ENCODE data around the gene LSAMP.

Gene LSAMP

GRCh38 chr3:116444819-116445310 lies 422 bp downstream of the LSAMP start:
- no peak overlapping the region for H2AFZ ChIP-seq (ENCODE audit: low read depth, low read length)
- no peak for TF ChIP-seq EZH2 (IDR thresholded peaks at IDR 0.05; ENCODE audit: borderline replicate concordance, low read depth, low read length, severe bottlenecking)
- no peak for TF ChIP-seq CTCF (IDR thresholded peaks at IDR 0.05; ENCODE audit: borderline replicate concordance, extremely low read depth, low read length, poor library complexity, severe bottlenecking)
- no peaks in the 10 kb centered on the region for H3K9me3 ChIP-seq (ENCODE audit: insufficient read depth, low read length, severe bottlenecking)
- H3K79me2 ChIP-seq (ENCODE audit: insufficient read depth, low read length) = no peaks in the 10 kb centered on the region
- H3K27me3 ChIP-seq (ENCODE audit: insufficient read depth, low read length, poor library complexity) = no peaks in the 10 kb centered on the region
- no peak overlapping the region for H3K9ac ChIP-seq (ENCODE audit: low read depth, low read length)
- DNase-seq = no peak
- no peaks in the 10 kb centered on the region for H3K36me3 ChIP-seq (ENCODE audit: insufficient read depth, low read length)
- H3K27ac ChIP-seq (ENCODE audit: low read length) = no peak overlapping the region
- no peaks in the 10 kb centered on the region for H3K4me1 ChIP-seq (ENCODE audit: insufficient read depth, low read length)
- ATAC-seq (ENCODE audit: insufficient read depth, low read depth) = no peak
- no peak overlapping the region for H3K4me3 ChIP-seq (ENCODE audit: low read depth in 1 of 2, low read length in 2 of 2)
- no peaks in the 10 kb centered on the region for H4K20me1 ChIP-seq (ENCODE audit: insufficient read depth, low read length)
- H3K4me2 ChIP-seq (ENCODE audit: insufficient read depth, low read length) = no peak overlapping the region

- TF ChIP-seq EZH2 (IDR thresholded peaks at IDR 0.05; ENCODE audit: borderline replicate concordance, low read depth, low read length, severe bottlenecking) (no peak), CTCF (IDR thresholded peaks at IDR 0.05; ENCODE audit: borderline replicate concordance, extremely low read depth, low read length, poor library complexity, severe bottlenecking) (no peak)
- DNase-seq (no peak), ATAC-seq (ENCODE audit: insufficient read depth, low read depth) (no peak)
- Histone ChIP-seq H3K79me2 (ENCODE audit: insufficient read depth, low read length) (no peaks in the 10 kb centered on the region), H2AFZ (ENCODE audit: low read depth, low read length) (no peak overlapping the region), H3K4me1 (ENCODE audit: insufficient read depth, low read length) (no peaks in the 10 kb centered on the region), H3K27me3 (ENCODE audit: insufficient read depth, low read length, poor library complexity) (no peaks in the 10 kb centered on the region), H3K4me3 (ENCODE audit: low read depth in 1 of 2, low read length in 2 of 2) (no peak overlapping the region), H3K9ac (ENCODE audit: low read depth, low read length) (no peak overlapping the region), H4K20me1 (ENCODE audit: insufficient read depth, low read length) (no peaks in the 10 kb centered on the region), H3K36me3 (ENCODE audit: insufficient read depth, low read length) (no peaks in the 10 kb centered on the region), H3K4me2 (ENCODE audit: insufficient read depth, low read length) (no peak overlapping the region), H3K9me3 (ENCODE audit: insufficient read depth, low read length, severe bottlenecking) (no peaks in the 10 kb centered on the region), H3K27ac (ENCODE audit: low read length) (no peak overlapping the region)
Observed at GRCh38 chr3:116444115-116444747, 1.1 kb downstream of the LSAMP start.

- H3K79me2 ChIP-seq (ENCODE audit: insufficient read depth, low read length) = no peaks in the 10 kb centered on the region
- no peak overlapping the region for H3K9ac ChIP-seq (ENCODE audit: low read depth, low read length)
- H3K9me3 ChIP-seq (ENCODE audit: insufficient read depth, low read length, severe bottlenecking) = no peaks in the 10 kb centered on the region
- ATAC-seq (ENCODE audit: insufficient read depth, low read depth) (no peak), DNase-seq (no peak)
- no peak overlapping the region for H3K4me3 ChIP-seq (ENCODE audit: low read depth in 1 of 2, low read length in 2 of 2)
- H3K36me3 ChIP-seq (ENCODE audit: insufficient read depth, low read length) = no peaks in the 10 kb centered on the region
- H3K27me3 ChIP-seq (ENCODE audit: insufficient read depth, low read length, poor library complexity) = no peaks in the 10 kb centered on the region
- no peaks in the 10 kb centered on the region for H3K4me1 ChIP-seq (ENCODE audit: insufficient read depth, low read length)
- no peak for TF ChIP-seq CTCF (IDR thresholded peaks at IDR 0.05; ENCODE audit: borderline replicate concordance, extremely low read depth, low read length, poor library complexity, severe bottlenecking)
- no peak for TF ChIP-seq EZH2 (IDR thresholded peaks at IDR 0.05; ENCODE audit: borderline replicate concordance, low read depth, low read length, severe bottlenecking)
- no peaks in the 10 kb centered on the region for H4K20me1 ChIP-seq (ENCODE audit: insufficient read depth, low read length)
- no peak overlapping the region for H3K4me2 ChIP-seq (ENCODE audit: insufficient read depth, low read length)
- no peak overlapping the region for H3K27ac ChIP-seq (ENCODE audit: low read length)
- no peak overlapping the region for H2AFZ ChIP-seq (ENCODE audit: low read depth, low read length)
Observed at GRCh38 chr3:116443191-116443661, 2.1 kb downstream of the LSAMP start.

All from DND-41 (cell line).